Panc1 (cell line): ENCODE measurements around the gene KRTAP7-1. TPM values are rescaled to one million over a fixed set of nuclear protein-coding genes. Genes with fewer than 3 reads are reported as not detected.

Experiments
- ATAC-seq: fragments of 200-7000 bp; cut with Tn5 transposase; 2 replicates; pipeline ENCODE4 v1.9.1; 2020; ENCODE audit warnings: mild to moderate bottlenecking, moderate library complexity
- BruUV-seq: library from RNA; stranded (reverse); fragments of 400-500 nt; replicated peaks from 2 replicates; lab custom pipeline; 2021; lab: Mats Ljungman, UMichigan
- CTCF ChIA-PET: fragments of 300-600 bp; sonication (Branson Sonifier 250); formaldehyde crosslinking; loops from one replicate; lab custom pipeline; 2022; ENCODE audit warnings: antibody characterized with exemption; lab: Charles Lee
- POLR2A ChIA-PET: fragments of 300-600 bp; sonication (Branson Sonifier 250); formaldehyde crosslinking; loops from one replicate; lab custom pipeline; 2022; ENCODE audit warnings: antibody characterized with exemption; lab: Charles Lee
- DNase-seq: peaks from one replicate; pipeline ENCODE4 v3.0.0-alpha.2; 2010; ENCODE audit warnings: low read depth, low spot score
- H3K27ac ChIP-seq: 2 replicates; pipeline ENCODE4 v1.5.1; 2011; ENCODE audit warnings: mild to moderate bottlenecking, low read length, inconsistent platforms
- H3K27me3 ChIP-seq: fragments of 200-500 bp; sonication (Bioruptor generic); 2 replicates; pipeline ENCODE4 v1.6.0; 2014; ENCODE audit warnings: low read length, inconsistent platforms; ENCODE audit not compliant: control insufficient read depth, insufficient read depth
- H3K36me3 ChIP-seq: fragments of 200-500 bp; sonication (Bioruptor generic); 2 replicates; pipeline ENCODE4 v1.5.1; 2014; ENCODE audit warnings: inconsistent platforms, mild to moderate bottlenecking, low read length, moderate library complexity; ENCODE audit not compliant: control insufficient read depth, insufficient read depth
- H3K4me1 ChIP-seq: 2 replicates; pipeline ENCODE4 v1.5.1; 2011; ENCODE audit warnings: inconsistent platforms, mild to moderate bottlenecking, low read length, moderate library complexity; ENCODE audit not compliant: control insufficient read depth, insufficient read depth
- H3K4me3 ChIP-seq, 2 experiments: 2 replicates each; pipeline ENCODE4 v1.5.1; 2011 to 2012; ENCODE audit warnings: low read depth in 2 of 2, low read length in 2 of 2, mild to moderate bottlenecking in 2 of 2, inconsistent platforms in 1 of 2, moderate library complexity in 1 of 2
- H3K9me3 ChIP-seq: fragments of 200-500 bp; sonication (Bioruptor generic); 2 replicates; pipeline ENCODE4 v1.5.1; 2014; ENCODE audit warnings: low read depth, mild to moderate bottlenecking, inconsistent platforms, low read length, moderate library complexity; ENCODE audit not compliant: control insufficient read depth, insufficient read depth
- POLR2AphosphoS5 ChIP-seq: IDR thresholded peaks from 2 replicates; pipeline ENCODE4 v1.6.1; 2012; ENCODE audit warnings: mild to moderate bottlenecking, low read depth, low read length, moderate library complexity
- SIN3A ChIP-seq: IDR thresholded peaks from 2 replicates; pipeline ENCODE4 v1.6.1; 2012; ENCODE audit warnings: low read depth, mild to moderate bottlenecking, low read length, moderate library complexity, borderline replicate concordance; ENCODE audit not compliant: insufficient read depth
- TCF7L2 ChIP-seq: IDR thresholded peaks from 2 replicates; pipeline ENCODE4 v1.6.1; 2011; ENCODE audit warnings: mild to moderate bottlenecking, low read depth, low read length, inconsistent platforms
- in situ Hi-C: cut with HindIII; loops from 2 replicates; pipeline ENCODE4 v1.10.0; 2016; ENCODE audit warnings: low sequenced_read_pairs, low pct_unique_long_range_greater_than_20kb
- intact Hi-C: fragments of 100-400 bp; cut with micrococcal nuclease; formaldehyde crosslinking; loops from one replicate; pipeline ENCODE4 v1.10.0; 2022; ENCODE audit not compliant: unreplicated experiment
- total RNA-seq: library from RNA; stranded (reverse); gene quantifications from one replicate; pipeline ENCODE4 v1.2.1, GENCODE V29; 2021; ENCODE audit not compliant: unreplicated experiment
- TF ChIP-seq, protein P1 (sequence below), 2 experiments: IDR thresholded peaks; 2 replicates each; pipeline ENCODE4 v1.6.1; 2011 to 2012; ENCODE audit warnings: low read depth in 2 of 2, control low read depth in 1 of 2, low read length in 1 of 2, mild to moderate bottlenecking in 1 of 2, moderate library complexity in 1 of 2; ENCODE audit not compliant: insufficient read depth in 1 of 2
- TF ChIP-seq, protein P2 (sequence below): fragments of 450-650 bp; IDR thresholded peaks from 2 replicates; pipeline ENCODE4 v1.5.1; 2017; ENCODE audit warnings: mild to moderate bottlenecking

Gene KRTAP7-1
- total RNA-seq, 1 experiment from 2014 or later: not detected

DNA sequence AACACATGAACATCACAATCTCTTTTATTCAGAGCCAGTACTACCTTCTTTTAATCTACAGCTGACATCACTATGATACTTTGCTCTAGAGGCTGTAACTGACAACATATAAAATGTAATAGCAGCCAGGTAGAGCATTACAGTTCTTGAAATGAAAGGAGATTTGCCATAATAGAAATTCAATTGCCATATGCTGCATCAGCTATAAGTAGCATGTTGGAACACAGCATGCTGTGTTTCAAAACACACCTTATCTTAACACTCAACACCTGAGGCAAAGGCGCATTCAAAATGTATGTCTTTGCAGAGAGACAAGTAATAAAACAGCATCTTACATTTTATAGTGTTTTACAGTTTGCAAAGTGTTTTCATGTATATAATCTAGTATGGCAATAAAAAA lies 50.3 kb downstream of the KRTAP7-1 start:
- Histone ChIP-seq H3K9me3 (no peaks in the 10 kb centered on the region), H3K4me3 (no peak overlapping the region), H3K27ac (no peak overlapping the region), H3K4me1 (no peaks in the 10 kb centered on the region), H3K36me3 (no peaks in the 10 kb centered on the region), H3K27me3 (no peaks in the 10 kb centered on the region)
- no TSS peak for BruUV-seq
- ATAC-seq (no peak), DNase-seq (no peak)
- ChIA-PET CTCF (no interaction called here), POLR2A (no interaction called here)
- TF ChIP-seq, protein P1, sequence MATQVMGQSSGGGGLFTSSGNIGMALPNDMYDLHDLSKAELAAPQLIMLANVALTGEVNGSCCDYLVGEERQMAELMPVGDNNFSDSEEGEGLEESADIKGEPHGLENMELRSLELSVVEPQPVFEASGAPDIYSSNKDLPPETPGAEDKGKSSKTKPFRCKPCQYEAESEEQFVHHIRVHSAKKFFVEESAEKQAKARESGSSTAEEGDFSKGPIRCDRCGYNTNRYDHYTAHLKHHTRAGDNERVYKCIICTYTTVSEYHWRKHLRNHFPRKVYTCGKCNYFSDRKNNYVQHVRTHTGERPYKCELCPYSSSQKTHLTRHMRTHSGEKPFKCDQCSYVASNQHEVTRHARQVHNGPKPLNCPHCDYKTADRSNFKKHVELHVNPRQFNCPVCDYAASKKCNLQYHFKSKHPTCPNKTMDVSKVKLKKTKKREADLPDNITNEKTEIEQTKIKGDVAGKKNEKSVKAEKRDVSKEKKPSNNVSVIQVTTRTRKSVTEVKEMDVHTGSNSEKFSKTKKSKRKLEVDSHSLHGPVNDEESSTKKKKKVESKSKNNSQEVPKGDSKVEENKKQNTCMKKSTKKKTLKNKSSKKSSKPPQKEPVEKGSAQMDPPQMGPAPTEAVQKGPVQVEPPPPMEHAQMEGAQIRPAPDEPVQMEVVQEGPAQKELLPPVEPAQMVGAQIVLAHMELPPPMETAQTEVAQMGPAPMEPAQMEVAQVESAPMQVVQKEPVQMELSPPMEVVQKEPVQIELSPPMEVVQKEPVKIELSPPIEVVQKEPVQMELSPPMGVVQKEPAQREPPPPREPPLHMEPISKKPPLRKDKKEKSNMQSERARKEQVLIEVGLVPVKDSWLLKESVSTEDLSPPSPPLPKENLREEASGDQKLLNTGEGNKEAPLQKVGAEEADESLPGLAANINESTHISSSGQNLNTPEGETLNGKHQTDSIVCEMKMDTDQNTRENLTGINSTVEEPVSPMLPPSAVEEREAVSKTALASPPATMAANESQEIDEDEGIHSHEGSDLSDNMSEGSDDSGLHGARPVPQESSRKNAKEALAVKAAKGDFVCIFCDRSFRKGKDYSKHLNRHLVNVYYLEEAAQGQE (IDR thresholded peaks at IDR 0.05; ENCODE audit: insufficient read depth in 1 of 2, low read depth in 2 of 2, low read length in 1 of 2): no peak
- TF ChIP-seq TCF7L2 (no peak), POLR2AphosphoS5 (no peak), SIN3A (no peak)
- TF ChIP-seq, protein P2, sequence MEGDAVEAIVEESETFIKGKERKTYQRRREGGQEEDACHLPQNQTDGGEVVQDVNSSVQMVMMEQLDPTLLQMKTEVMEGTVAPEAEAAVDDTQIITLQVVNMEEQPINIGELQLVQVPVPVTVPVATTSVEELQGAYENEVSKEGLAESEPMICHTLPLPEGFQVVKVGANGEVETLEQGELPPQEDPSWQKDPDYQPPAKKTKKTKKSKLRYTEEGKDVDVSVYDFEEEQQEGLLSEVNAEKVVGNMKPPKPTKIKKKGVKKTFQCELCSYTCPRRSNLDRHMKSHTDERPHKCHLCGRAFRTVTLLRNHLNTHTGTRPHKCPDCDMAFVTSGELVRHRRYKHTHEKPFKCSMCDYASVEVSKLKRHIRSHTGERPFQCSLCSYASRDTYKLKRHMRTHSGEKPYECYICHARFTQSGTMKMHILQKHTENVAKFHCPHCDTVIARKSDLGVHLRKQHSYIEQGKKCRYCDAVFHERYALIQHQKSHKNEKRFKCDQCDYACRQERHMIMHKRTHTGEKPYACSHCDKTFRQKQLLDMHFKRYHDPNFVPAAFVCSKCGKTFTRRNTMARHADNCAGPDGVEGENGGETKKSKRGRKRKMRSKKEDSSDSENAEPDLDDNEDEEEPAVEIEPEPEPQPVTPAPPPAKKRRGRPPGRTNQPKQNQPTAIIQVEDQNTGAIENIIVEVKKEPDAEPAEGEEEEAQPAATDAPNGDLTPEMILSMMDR: no peak
- in situ Hi-C loops: no loop called here
- intact Hi-C loops: no loop called here

Other genes starting within 250 kb of the KRTAP7-1 start
- not detected for gene KRTAP22-2, start 239.4 kb downstream of the KRTAP7-1 start, total RNA-seq
- gene KRTAP6-3, start 237.3 kb downstream of the KRTAP7-1 start, total RNA-seq: not detected
- not detected for gene KRTAP6-2, start 230.9 kb downstream of the KRTAP7-1 start, total RNA-seq
- gene KRTAP22-1, start 228.7 kb downstream of the KRTAP7-1 start, total RNA-seq: not detected
- gene KRTAP6-1, start 215.8 kb downstream of the KRTAP7-1 start, total RNA-seq: not detected
- not detected for gene KRTAP20-1, start 213.3 kb downstream of the KRTAP7-1 start, total RNA-seq
- not detected for gene KRTAP20-4, start 209.1 kb downstream of the KRTAP7-1 start, total RNA-seq
- gene KRTAP20-2, start 194.6 kb downstream of the KRTAP7-1 start, total RNA-seq: not detected
- not detected for gene KRTAP20-3, start 186.9 kb downstream of the KRTAP7-1 start, total RNA-seq
- not detected for gene KRTAP21-3, start 111.0 kb downstream of the KRTAP7-1 start, total RNA-seq
- not detected for gene KRTAP21-2, start 82.5 kb downstream of the KRTAP7-1 start, total RNA-seq
- not detected for gene KRTAP21-1, start 74.3 kb downstream of the KRTAP7-1 start, total RNA-seq
- gene KRTAP8-1, start 16.5 kb downstream of the KRTAP7-1 start, total RNA-seq: not detected
- gene KRTAP11-1, start 51.8 kb upstream of the KRTAP7-1 start, total RNA-seq: not detected
- not detected for gene KRTAP19-8, start 208.7 kb upstream of the KRTAP7-1 start, total RNA-seq